Mesothelial cell of epicardium (in vitro differentiated cells): Measurements from ENCODE around the gene MIPOL1. TPM values are rescaled to one million over a fixed set of nuclear protein-coding genes. Genes with fewer than 3 reads are reported as not detected.
"Not testable (repeated sequence)": the region's sequence is repeated elsewhere in the genome, so short reads cannot be mapped to it uniquely, and the experiment has no call there.

Source experiments
- DNase-seq, 2 experiments: peaks; one replicate each; pipeline ENCODE4 v3.0.0; 2021; ENCODE audit warnings: low spot score in 2 of 2; ENCODE audit not compliant: unreplicated experiment in 2 of 2
- H3K27ac Mint-ChIP-seq: 2 replicates; pipeline ENCODE4 v1.8.0; 2021; ENCODE audit warnings: mixed read lengths
- H3K27me3 Mint-ChIP-seq: 2 replicates; pipeline ENCODE4 v1.8.0; 2021; ENCODE audit warnings: low read depth, mixed read lengths
- H3K36me3 Mint-ChIP-seq: 2 replicates; pipeline ENCODE4 v1.8.0; 2021; ENCODE audit warnings: mixed read lengths
- H3K4me1 Mint-ChIP-seq: 2 replicates; pipeline ENCODE4 v1.8.0; 2021; ENCODE audit warnings: mixed read lengths
- H3K4me3 Mint-ChIP-seq: 2 replicates; pipeline ENCODE4 v1.8.0; 2021; ENCODE audit warnings: mild to moderate bottlenecking, moderate library complexity, mixed read lengths
- H3K9me3 Mint-ChIP-seq: 2 replicates; pipeline ENCODE4 v1.8.0; 2021; ENCODE audit warnings: mixed read lengths
- total RNA-seq: library from RNA; stranded (reverse); gene quantifications from 3 replicates; pipeline ENCODE4 v1.2.1, GENCODE V29; 2021
- TF ChIP-seq, protein P1 (sequence below): fragments of 200-600 bp; sonication (generic); IDR thresholded peaks from one replicate; pipeline ENCODE4 v1.5.0; 2021; ENCODE audit warnings: antibody characterized with exemption; ENCODE audit not compliant: unreplicated experiment

The MIPOL1 gene
- total RNA-seq, 1 donor from 2014 or later: 28.4 TPM

DNA sequence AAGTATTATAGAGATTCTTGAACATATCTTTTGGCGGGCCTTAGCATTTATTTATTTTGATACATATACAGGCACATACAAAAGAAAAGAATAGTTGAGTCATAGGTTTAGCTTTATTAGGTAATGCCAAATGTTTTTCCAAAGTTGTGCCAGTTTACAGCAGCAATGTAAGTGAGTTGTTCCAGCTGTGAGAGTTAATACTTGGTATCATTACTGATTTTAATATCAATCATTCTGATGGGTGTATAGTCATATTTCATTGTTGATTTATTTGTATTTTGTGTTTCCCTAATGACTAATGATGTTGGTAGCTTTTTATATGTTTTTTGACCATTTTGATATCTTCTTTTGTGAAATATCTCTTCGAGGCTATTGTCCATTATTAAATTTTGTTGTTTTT lies 122.4 kb downstream of the MIPOL1 start:
- H3K27me3 Mint-ChIP-seq: no peaks in the 10 kb centered on the region
- H3K4me3 Mint-ChIP-seq: no peak overlapping the region
- H3K9me3 Mint-ChIP-seq: peaks cover 7% of the 10 kb centered on the region
- no peak overlapping the region for H3K27ac Mint-ChIP-seq
- H3K36me3 Mint-ChIP-seq: peaks cover 10% of the 10 kb centered on the region
- TF ChIP-seq, protein P1, sequence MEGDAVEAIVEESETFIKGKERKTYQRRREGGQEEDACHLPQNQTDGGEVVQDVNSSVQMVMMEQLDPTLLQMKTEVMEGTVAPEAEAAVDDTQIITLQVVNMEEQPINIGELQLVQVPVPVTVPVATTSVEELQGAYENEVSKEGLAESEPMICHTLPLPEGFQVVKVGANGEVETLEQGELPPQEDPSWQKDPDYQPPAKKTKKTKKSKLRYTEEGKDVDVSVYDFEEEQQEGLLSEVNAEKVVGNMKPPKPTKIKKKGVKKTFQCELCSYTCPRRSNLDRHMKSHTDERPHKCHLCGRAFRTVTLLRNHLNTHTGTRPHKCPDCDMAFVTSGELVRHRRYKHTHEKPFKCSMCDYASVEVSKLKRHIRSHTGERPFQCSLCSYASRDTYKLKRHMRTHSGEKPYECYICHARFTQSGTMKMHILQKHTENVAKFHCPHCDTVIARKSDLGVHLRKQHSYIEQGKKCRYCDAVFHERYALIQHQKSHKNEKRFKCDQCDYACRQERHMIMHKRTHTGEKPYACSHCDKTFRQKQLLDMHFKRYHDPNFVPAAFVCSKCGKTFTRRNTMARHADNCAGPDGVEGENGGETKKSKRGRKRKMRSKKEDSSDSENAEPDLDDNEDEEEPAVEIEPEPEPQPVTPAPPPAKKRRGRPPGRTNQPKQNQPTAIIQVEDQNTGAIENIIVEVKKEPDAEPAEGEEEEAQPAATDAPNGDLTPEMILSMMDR: no peak
- DNase-seq: no peak
- H3K4me1 Mint-ChIP-seq: no peaks in the 10 kb centered on the region

DNA sequence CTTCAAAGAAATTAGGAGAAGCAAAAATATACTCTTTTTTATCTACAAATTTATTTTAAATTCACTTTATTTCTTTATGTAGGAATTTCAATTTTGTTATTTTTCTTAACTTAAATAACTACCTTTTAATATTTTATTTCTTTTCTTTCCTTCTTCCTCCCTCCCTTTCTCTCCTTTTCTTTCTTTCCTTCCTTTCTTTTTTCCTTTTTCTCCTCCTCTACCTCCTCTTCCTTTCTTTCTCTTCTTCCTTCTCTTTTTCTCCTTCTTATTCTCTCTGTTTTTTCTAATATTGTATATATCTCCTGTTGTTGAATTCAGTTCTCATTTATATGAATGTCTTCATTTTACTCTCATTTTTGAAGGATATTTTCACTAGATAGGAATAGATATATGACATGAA lies 127.6 kb downstream of the MIPOL1 start:
- Mint-ChIP-seq H3K4me3 (no peak overlapping the region), H3K4me1 (no peaks in the 10 kb centered on the region), H3K36me3 (peaks cover 10% of the 10 kb centered on the region), H3K27ac (no peak overlapping the region), H3K27me3 (no peaks in the 10 kb centered on the region), H3K9me3 (peaks cover 7% of the 10 kb centered on the region)
- TF ChIP-seq, protein P1: no peak
- DNase-seq: no peak

DNA sequence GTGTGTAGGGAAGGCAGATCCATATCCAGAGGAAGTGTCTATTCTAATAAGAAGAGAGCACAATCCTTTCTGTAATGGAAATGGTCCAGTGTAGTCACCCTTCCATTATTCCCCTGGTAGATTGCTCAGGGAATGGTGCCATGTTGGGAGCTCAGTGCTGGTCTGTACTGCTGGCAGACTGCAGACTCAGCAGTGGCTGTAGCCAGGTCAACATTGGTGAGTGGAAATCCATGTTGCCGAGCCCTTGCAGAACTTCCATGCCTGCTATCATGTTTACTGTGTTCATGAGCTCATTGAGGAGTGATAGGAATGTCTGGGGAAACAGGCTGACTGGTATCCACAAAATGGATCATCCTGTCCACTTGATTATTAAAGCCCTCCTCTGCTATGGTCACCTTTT lies 128.7 kb downstream of the MIPOL1 start:
- H3K27ac Mint-ChIP-seq: no peak overlapping the region
- H3K4me1 Mint-ChIP-seq: no peaks in the 10 kb centered on the region
- H3K36me3 Mint-ChIP-seq: peaks cover 20% of the 10 kb centered on the region
- no peak for DNase-seq
- peaks cover 17% of the 10 kb centered on the region for H3K9me3 Mint-ChIP-seq
- H3K4me3 Mint-ChIP-seq: no peak overlapping the region
- no peaks in the 10 kb centered on the region for H3K27me3 Mint-ChIP-seq
- TF ChIP-seq, protein P1: no peak

DNA sequence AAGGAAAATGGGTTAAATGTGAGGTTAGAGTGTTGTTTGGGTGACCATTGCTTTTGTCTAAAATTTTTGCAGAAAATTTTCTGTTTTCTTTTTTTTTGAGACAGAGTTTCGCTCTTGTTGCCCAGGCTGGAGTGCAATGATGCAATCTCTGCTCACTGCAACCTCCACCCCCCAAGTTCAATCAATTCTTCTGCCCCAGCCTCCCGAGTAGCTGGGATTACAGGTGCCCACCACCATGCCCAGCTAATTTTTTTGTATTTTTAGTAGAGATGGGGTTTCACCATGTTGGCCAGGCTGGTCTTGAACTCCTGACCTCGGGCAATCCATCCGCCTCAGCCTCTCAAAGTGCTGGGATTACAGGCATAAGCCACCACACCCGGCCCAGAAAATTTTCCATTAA lies 130.2 kb downstream of the MIPOL1 start:
- peaks cover 15% of the 10 kb centered on the region for H3K36me3 Mint-ChIP-seq
- H3K4me3 Mint-ChIP-seq, H3K4me1 Mint-ChIP-seq, H3K27me3 Mint-ChIP-seq, H3K27ac Mint-ChIP-seq, DNase-seq: not testable (repeated sequence)
- peaks cover 12% of the 10 kb centered on the region for H3K9me3 Mint-ChIP-seq

DNA sequence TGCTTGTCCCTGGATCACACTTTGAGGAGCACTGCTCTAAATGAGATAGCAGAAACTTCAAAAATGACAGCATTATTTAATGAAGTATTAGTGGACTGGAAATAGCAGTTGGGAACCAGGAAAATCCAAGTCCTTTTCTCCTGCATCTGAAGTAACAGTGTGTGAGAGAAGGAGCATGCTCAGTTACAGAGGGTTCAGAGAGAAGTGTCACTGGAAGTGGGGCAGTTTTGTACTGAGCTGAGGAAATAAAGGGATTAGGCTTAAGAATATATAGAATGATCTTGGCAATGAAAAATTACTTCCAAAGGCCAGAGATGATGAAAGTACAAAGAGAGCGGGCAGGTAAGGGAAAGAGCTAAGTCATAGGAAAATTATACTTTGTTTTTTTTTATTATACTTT lies 130.9 kb downstream of the MIPOL1 start:
- no peak overlapping the region for H3K4me3 Mint-ChIP-seq

DNA sequence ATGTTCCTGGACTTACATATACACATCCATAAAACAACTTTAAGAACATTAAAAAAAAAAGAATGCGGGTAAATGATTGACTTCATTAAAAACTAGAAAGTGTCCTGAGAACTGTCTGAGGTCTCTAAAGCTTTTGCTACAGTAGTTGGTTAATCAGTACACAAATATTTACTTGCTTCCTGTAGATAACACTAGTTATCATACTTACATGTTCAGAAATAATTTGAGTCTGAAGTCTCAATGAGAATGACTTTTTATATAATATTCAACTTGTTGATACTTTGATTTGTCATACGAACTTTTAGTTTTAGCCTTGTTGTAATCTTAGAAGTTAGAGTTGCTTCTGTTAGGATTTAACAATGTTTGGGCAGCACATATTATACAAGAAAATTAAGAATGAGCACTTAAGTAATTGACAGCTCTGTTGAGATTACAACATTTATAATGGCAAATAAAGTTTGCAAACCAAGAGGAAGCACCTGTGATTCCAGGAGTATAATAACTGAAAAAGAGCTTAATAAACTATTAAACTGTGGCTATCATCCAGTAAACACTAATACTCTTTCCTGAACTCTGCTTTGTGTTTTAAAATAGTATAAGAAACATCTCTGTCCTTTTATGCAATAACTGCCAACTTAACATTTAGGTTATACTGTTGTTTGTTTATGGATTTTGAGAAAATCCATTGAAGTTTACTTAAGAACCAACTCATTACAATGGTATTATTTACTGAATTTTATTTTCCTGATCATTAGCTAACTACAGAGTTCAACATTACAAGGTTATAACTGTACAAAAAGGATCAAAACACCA lies 131.7 kb downstream of the MIPOL1 start:
- Mint-ChIP-seq H3K4me3 (no peak overlapping the region), H3K36me3 (peaks cover 13% of the 10 kb centered on the region), H3K27me3 (no peaks in the 10 kb centered on the region), H3K4me1 (no peaks in the 10 kb centered on the region), H3K27ac (no peak overlapping the region), H3K9me3 (peaks cover 9% of the 10 kb centered on the region)
- TF ChIP-seq, protein P1: no peak
- no peak for DNase-seq

More for the DNA sequence above, 130.9 kb downstream of the MIPOL1 start:
- Mint-ChIP-seq H3K27ac (no peak overlapping the region), H3K4me1 (no peaks in the 10 kb centered on the region), H3K36me3 (peaks cover 13% of the 10 kb centered on the region), H3K27me3 (no peaks in the 10 kb centered on the region), H3K9me3 (peaks cover 9% of the 10 kb centered on the region)
- DNase-seq: no peak
- TF ChIP-seq, protein P1: no peak
